HEK293 (cell line): ENCODE results near the gene PLEKHF1.

Source experiments
- CTCF ChIA-PET: fragments of 350-600 bp; formaldehyde crosslinking; extraction: SDS; loops from one replicate; lab custom pipeline; 2021; ENCODE audit warnings: antibody characterized with exemption; lab: Yijun Ruan, JAX
- POLR2A ChIA-PET: fragments of 300-600 bp; formaldehyde crosslinking; extraction: SDS; loops from one replicate; lab custom pipeline; 2020; ENCODE audit warnings: antibody characterized with exemption, inconsistent platforms; lab: Yijun Ruan, JAX
- H3K27ac ChIP-seq: fragments of 200-500 bp; sonication (Bioruptor generic); 2 replicates; pipeline ENCODE4 v1.5.1; 2014; ENCODE audit warnings: low read depth, low read length, control low read depth, inconsistent platforms; ENCODE audit errors: extremely low read depth
- H3K36me3 ChIP-seq, 2 experiments: fragments of 200-500 bp in 1 of 2; sonication (Bioruptor generic) in 1 of 2; 1 replicate in 1 of 2; 2 replicates in 1 of 2; pipeline ENCODE4 v1.5.1; 2014 to 2017; ENCODE audit warnings: inconsistent platforms in 2 of 2, low read length in 2 of 2; ENCODE audit not compliant: control insufficient read depth in 2 of 2, insufficient read depth in 1 of 2
- H3K4me1 ChIP-seq: fragments of 200-500 bp; sonication (Bioruptor generic); 2 replicates; pipeline ENCODE4 v1.5.1; 2014; ENCODE audit warnings: mild to moderate bottlenecking, low read length, inconsistent platforms; ENCODE audit not compliant: control insufficient read depth, insufficient read depth
- H3K4me3 ChIP-seq: 2 replicates; pipeline ENCODE4 v1.5.1; 2011; ENCODE audit warnings: low read depth, mild to moderate bottlenecking, control low read depth, low read length, moderate library complexity
- H3K9me3 ChIP-seq: fragments of 200-500 bp; sonication (Bioruptor generic); 2 replicates; pipeline ENCODE4 v1.5.1; 2014; ENCODE audit warnings: low read depth, low read length, inconsistent platforms; ENCODE audit not compliant: control insufficient read depth, insufficient read depth
- GLIS2 ChIP-seq: fragments of 450-650 bp; formaldehyde crosslinking; IDR thresholded peaks from 2 replicates; pipeline ENCODE4 v1.5.1; 2016; ENCODE audit warnings: missing biosample characterization, missing genetic modification characterization
- HOXA7 ChIP-seq: sonication (generic); formaldehyde crosslinking; IDR thresholded peaks from 2 replicates; pipeline ENCODE4 v1.8.1; 2022; ENCODE audit warnings: missing genetic modification reagents, borderline replicate concordance
- KLF10 ChIP-seq: fragments of 450-650 bp; IDR thresholded peaks from 2 replicates; pipeline ENCODE4 v1.5.1; 2018; ENCODE audit warnings: missing biosample characterization, mild to moderate bottlenecking, missing genetic modification characterization
- KLF8 ChIP-seq: fragments of 450-650 bp; formaldehyde crosslinking; IDR thresholded peaks from 2 replicates; pipeline ENCODE4 v1.5.1; 2016; ENCODE audit warnings: missing biosample characterization, missing genetic modification characterization
- KLF9 ChIP-seq: fragments of 450-650 bp; formaldehyde crosslinking; IDR thresholded peaks from 2 replicates; pipeline ENCODE4 v1.5.1; 2016; ENCODE audit warnings: missing biosample characterization, missing genetic modification characterization, low read depth
- MYNN ChIP-seq: fragments of 450-650 bp; formaldehyde crosslinking; IDR thresholded peaks from 2 replicates; pipeline ENCODE4 v1.5.1; 2016; ENCODE audit warnings: missing biosample characterization, missing genetic modification characterization, borderline replicate concordance
- PRDM4 ChIP-seq: fragments of 450-650 bp; formaldehyde crosslinking; IDR thresholded peaks from 2 replicates; pipeline ENCODE4 v1.5.1; 2017; ENCODE audit warnings: missing biosample characterization, missing genetic modification characterization
- SP2 ChIP-seq: fragments of 450-650 bp; formaldehyde crosslinking; IDR thresholded peaks from 2 replicates; pipeline ENCODE4 v1.5.1; 2016; ENCODE audit warnings: missing biosample characterization, missing genetic modification characterization
- ZBTB20 ChIP-seq: fragments of 450-650 bp; formaldehyde crosslinking; IDR thresholded peaks from 2 replicates; pipeline ENCODE4 v1.5.1; 2016; ENCODE audit warnings: missing biosample characterization, missing genetic modification characterization
- ZBTB26 ChIP-seq: fragments of 450-650 bp; formaldehyde crosslinking; optimal IDR thresholded peaks from 2 replicates; pipeline ENCODE3; 2016; ENCODE audit warnings: missing biosample characterization, mild to moderate bottlenecking, missing genetic modification characterization
- ZBTB6 ChIP-seq: fragments of 450-650 bp; formaldehyde crosslinking; IDR thresholded peaks from 2 replicates; pipeline ENCODE4 v1.5.1; 2017; ENCODE audit warnings: missing biosample characterization, missing genetic modification characterization
- ZFP37 ChIP-seq: fragments of 450-650 bp; formaldehyde crosslinking; IDR thresholded peaks from 2 replicates; pipeline ENCODE4 v1.5.1; 2016; ENCODE audit warnings: missing biosample characterization, missing genetic modification characterization
- ZFP69B ChIP-seq: fragments of 450-650 bp; formaldehyde crosslinking; IDR thresholded peaks from 2 replicates; pipeline ENCODE4 v1.5.1; 2016; ENCODE audit warnings: missing biosample characterization, missing genetic modification characterization
- ZNF174 ChIP-seq: fragments of 450-650 bp; formaldehyde crosslinking; IDR thresholded peaks from 2 replicates; pipeline ENCODE4 v1.5.0; 2017; ENCODE audit warnings: missing biosample characterization, mild to moderate bottlenecking, missing genetic modification characterization
- ZNF184 ChIP-seq: fragments of 450-650 bp; IDR thresholded peaks from 2 replicates; pipeline ENCODE4 v1.5.1; 2018; ENCODE audit warnings: missing biosample characterization, mild to moderate bottlenecking, missing genetic modification characterization
- ZNF214 ChIP-seq: fragments of 450-650 bp; formaldehyde crosslinking; IDR thresholded peaks from 2 replicates; pipeline ENCODE4 v1.5.1; 2017; ENCODE audit warnings: missing biosample characterization, mild to moderate bottlenecking, missing genetic modification characterization, borderline replicate concordance
- ZNF274 ChIP-seq, 2 experiments: fragments of 200-500 bp in 1 of 2; fragments of 450-650 bp in 1 of 2; sonication (Bioruptor generic) in 1 of 2; formaldehyde crosslinking in 1 of 2; IDR thresholded peaks; 2 replicates each; pipeline versions ENCODE4 v1.5.1 to v1.6.1; 2014 to 2016; ENCODE audit warnings: borderline replicate concordance in 1 of 2, inconsistent platforms in 1 of 2, low read length in 1 of 2, missing biosample characterization in 1 of 2, missing genetic modification characterization in 1 of 2
- ZNF555 ChIP-seq: fragments of 450-650 bp; formaldehyde crosslinking; conservative IDR thresholded peaks from 2 replicates; pipeline ENCODE4 v1.5.1; 2017; ENCODE audit warnings: missing biosample characterization, mild to moderate bottlenecking, missing genetic modification characterization, inconsistent platforms
- ZNF658 ChIP-seq: fragments of 450-650 bp; formaldehyde crosslinking; IDR thresholded peaks from 2 replicates; pipeline ENCODE4; 2016; ENCODE audit warnings: missing biosample characterization, missing genetic modification characterization
- ZNF660 ChIP-seq: fragments of 450-650 bp; IDR thresholded peaks from 2 replicates; pipeline ENCODE4 v1.5.1; 2018; ENCODE audit warnings: missing biosample characterization, mild to moderate bottlenecking, missing genetic modification characterization
- ZNF747 ChIP-seq: fragments of 450-650 bp; formaldehyde crosslinking; IDR thresholded peaks from 2 replicates; pipeline ENCODE4 v1.5.1; 2016; ENCODE audit warnings: missing biosample characterization, missing genetic modification characterization
- ZNF843 ChIP-seq: fragments of 450-650 bp; formaldehyde crosslinking; IDR thresholded peaks from 2 replicates; pipeline ENCODE4 v1.5.1; 2016; ENCODE audit warnings: missing biosample characterization, missing genetic modification characterization
- ZSCAN23 ChIP-seq: fragments of 450-650 bp; formaldehyde crosslinking; IDR thresholded peaks from 2 replicates; pipeline ENCODE4 v1.5.1; 2016; ENCODE audit warnings: missing biosample characterization, missing genetic modification characterization
- TF ChIP-seq, protein P1 (sequence below): fragments of 450-650 bp; formaldehyde crosslinking; IDR thresholded peaks from 2 replicates; pipeline ENCODE4 v1.5.1; 2016; ENCODE audit warnings: missing biosample characterization, missing genetic modification characterization

Gene PLEKHF1

GRCh38 chr19:29666578-29667386, 1.5 kb downstream of the PLEKHF1 start (continued):
- TF ChIP-seq ZFP37 (tag by site-specific recombination) (no peak), ZBTB26 (tag by site-specific recombination) (no peak), ZNF843 (tag by site-specific recombination) (peak; percentile 66; the same call in 1 of the 2 replicates), ZSCAN23 (tag by site-specific recombination) (no peak), ZNF184 (no peak), ZNF174 (no peak), MYNN (tag by site-specific recombination) (no peak), KLF9 (no peak), ZNF747 (tag by site-specific recombination) (no peak), ZFP69B (tag by site-specific recombination) (no peak), ZNF214 (tag by site-specific recombination) (no peak), KLF10 (tag by site-specific recombination) (no peak; the same call in none of the 2 replicates), HOXA7 (no peak)

GRCh38 chr19:29667387-29667783, 2.1 kb downstream of the PLEKHF1 start:
- POLR2A ChIA-PET = interaction anchor here (1.3 to 4.7 kb wide), 2 partner anchors 56 to 61 kb away, joined by 3 to 37 read pairs; partner anchors contain the start of gene POP4
- Histone ChIP-seq H3K27ac (no peak overlapping the region; the same call in 1 of the 2 replicates), H3K9me3 (no peaks in the 10 kb centered on the region), H3K4me3 (no peak overlapping the region), H3K4me1 (peaks cover 52% of the 10 kb centered on the region), H3K36me3 (peaks cover 0 to 4% of the 10 kb centered on the region in 2 experiments; a peak in 1 of 3 replicates)
- CTCF ChIA-PET = interaction anchor here (0.6 to 11.0 kb wide), 10 partner anchors 11 to 421 kb away, joined by 3 to 105 read pairs (median 6); partner anchors contain the start of genes C19orf12 and POP4
- no peak for TF ChIP-seq ZNF555 (tag by site-specific recombination)
- TF ChIP-seq KLF8 (tag by site-specific recombination) = no peak
- TF ChIP-seq ZNF274 (IDR thresholded peaks at IDR 0.05; ENCODE audit: low read length) = no peak
- TF ChIP-seq ZNF274 (tag by site-specific recombination; IDR thresholded peaks at IDR 0.05; ENCODE audit: borderline replicate concordance) = no peak
- no peak for TF ChIP-seq SP2
- TF ChIP-seq ZNF658 (tag by site-specific recombination) = no peak
- TF ChIP-seq, protein P1, sequence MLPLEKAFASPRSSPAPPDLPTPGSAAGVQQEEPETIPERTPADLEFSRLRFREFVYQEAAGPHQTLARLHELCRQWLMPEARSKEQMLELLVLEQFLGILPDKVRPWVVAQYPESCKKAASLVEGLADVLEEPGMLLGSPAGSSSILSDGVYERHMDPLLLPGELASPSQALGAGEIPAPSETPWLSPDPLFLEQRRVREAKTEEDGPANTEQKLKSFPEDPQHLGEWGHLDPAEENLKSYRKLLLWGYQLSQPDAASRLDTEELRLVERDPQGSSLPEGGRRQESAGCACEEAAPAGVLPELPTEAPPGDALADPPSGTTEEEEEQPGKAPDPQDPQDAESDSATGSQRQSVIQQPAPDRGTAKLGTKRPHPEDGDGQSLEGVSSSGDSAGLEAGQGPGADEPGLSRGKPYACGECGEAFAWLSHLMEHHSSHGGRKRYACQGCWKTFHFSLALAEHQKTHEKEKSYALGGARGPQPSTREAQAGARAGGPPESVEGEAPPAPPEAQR (tag by site-specific recombination) = no peak

GRCh38 chr19:29667901-29668341, 2.7 kb downstream of the PLEKHF1 start:
- no peak overlapping the region for H3K4me3 ChIP-seq
- H3K9me3 ChIP-seq = no peaks in the 10 kb centered on the region
- POLR2A ChIA-PET = interaction anchor here (1.3 to 4.7 kb wide), 3 partner anchors 19 to 62 kb away, joined by 3 to 37 read pairs (median 4); partner anchors contain the start of gene POP4
- no peak overlapping the region; the same call in 1 of the 2 replicates for H3K27ac ChIP-seq
- peaks cover 47% of the 10 kb centered on the region for H3K4me1 ChIP-seq
- peaks cover 0 to 4% of the 10 kb centered on the region in 2 experiments; a peak in 1 of 3 replicates for H3K36me3 ChIP-seq
- CTCF ChIA-PET = interaction anchor here (0.5 to 11.0 kb wide), 9 partner anchors 20 to 421 kb away, joined by 3 to 105 read pairs (median 4); partner anchors contain the start of genes C19orf12 and POP4
- TF ChIP-seq PRDM4 (tag by site-specific recombination) (no peak), ZBTB6 (tag by site-specific recombination) (no peak), GLIS2 (tag by site-specific recombination) (peak; percentile 43; the same call in 1 of the 2 replicates), ZNF660 (tag by site-specific recombination) (no peak), ZBTB20 (tag by site-specific recombination) (no peak)
